ENCODE data around the gene SEC11A. TPM values are rescaled to one million over a fixed set of nuclear protein-coding genes. Genes with fewer than 3 reads are reported as not detected.

SEC11A gene
- total RNA-seq, 1 donor from 2014 or later: 236 TPM

GRCh38 chr15:84749111-84749991 lies 33.4 kb upstream of the SEC11A start:
- TF ChIP-seq CTCF (conservative IDR thresholded peaks at IDR 0.05; ENCODE audit: low read depth, low read length): peak; percentile 2
- no peak for DNase-seq (ENCODE audit: low read depth)
- peak overlapping the region; percentile 99 for H3K4me3 ChIP-seq (ENCODE audit: low read depth, low read length)

- TF ChIP-seq CTCF (conservative IDR thresholded peaks at IDR 0.05; ENCODE audit: low read depth, low read length): no peak
- DNase-seq (ENCODE audit: low read depth): no peak
- peak within 1 kb of the TSS; percentile 99 for H3K4me3 ChIP-seq (ENCODE audit: low read depth, low read length)
Measured at GRCh38 chr15:84748274-84749110, 32.6 kb upstream of the SEC11A start, which contains the start of gene ZNF592. Gene ZNF592, plus strand, starts transcription at chr15:84748592. Its CDS starts 34,084 bp downstream, at chr15:84782676.

- H3K4me3 ChIP-seq (ENCODE audit: low read depth, low read length): peak overlapping the region; percentile 78
- TF ChIP-seq CTCF (conservative IDR thresholded peaks at IDR 0.05; ENCODE audit: low read depth, low read length): no peak
- DNase-seq (ENCODE audit: low read depth): no peak
Measured at GRCh38 chr15:84747416-84748273, 31.7 kb upstream of the SEC11A start.

- no peak for DNase-seq (ENCODE audit: low read depth)
- no peak overlapping the region for H3K4me3 ChIP-seq (ENCODE audit: low read depth, low read length)
- no peak for TF ChIP-seq CTCF (conservative IDR thresholded peaks at IDR 0.05; ENCODE audit: low read depth, low read length)
Measured at GRCh38 chr15:84741121-84741520, 25.2 kb upstream of the SEC11A start.

GRCh38 chr15:84740691-84741090 lies 24.8 kb upstream of the SEC11A start:
- no peak for TF ChIP-seq CTCF (conservative IDR thresholded peaks at IDR 0.05; ENCODE audit: low read depth, low read length)
- no peak for DNase-seq (ENCODE audit: low read depth)
- H3K4me3 ChIP-seq (ENCODE audit: low read depth, low read length): no peak overlapping the region

- no peak for TF ChIP-seq CTCF (conservative IDR thresholded peaks at IDR 0.05; ENCODE audit: low read depth, low read length)
- no peak overlapping the region for H3K4me3 ChIP-seq (ENCODE audit: low read depth, low read length)
- DNase-seq (ENCODE audit: low read depth): no peak
Measured at GRCh38 chr15:84737005-84737404, 21.1 kb upstream of the SEC11A start.

Data from epithelial cell of proximal tubule (primary cell).